ENCODE data around the gene TEX10. TPM values are rescaled to one million over a fixed set of nuclear protein-coding genes. Genes with fewer than 3 reads are reported as not detected.

The TEX10 gene
- polyA plus RNA-seq, 2 of the 4 experiments (the other 2 are of a cell fraction): 22.1 to 37.0 TPM

GRCh38 chr9:100292414-100292813, 60.3 kb downstream of the TEX10 start:
- ATAC-seq (no peak), DNase-seq (ENCODE audit: low read depth in 1 of 2, low spot score in 1 of 2) (no peak), FAIRE-seq (no peak)
- ChIA-PET CTCF (interaction anchor here (1.3 to 1.7 kb wide), 2 partner anchors 11 to 30 kb away, joined by 4 to 5 read pairs; no protein-coding TSS in a partner anchor), POLR2A (no interaction called here)
- TF ChIP-seq HMGXB4 (CRISPR knock-in tag; IDR thresholded peaks at IDR 0.05; ENCODE audit: borderline replicate concordance): no peak
- no peak for TF ChIP-seq NFE2L2 (conservative IDR thresholded peaks at IDR 0.05; ENCODE audit: low read length)
- TF ChIP-seq REST (IDR thresholded peaks at IDR 0.05): no peak
- TF ChIP-seq ATOH8 (CRISPR knock-in tag; IDR thresholded peaks at IDR 0.05; ENCODE audit: low read depth): no peak
- no peak for TF ChIP-seq CBX2 (IDR thresholded peaks at IDR 0.05; ENCODE audit: borderline replicate concordance, low read depth)
- no peak for TF ChIP-seq TP53 (CRISPR knock-in tag; IDR thresholded peaks at IDR 0.05)
- TF ChIP-seq PBX3 (IDR thresholded peaks at IDR 0.05): no peak
- no peak for TF ChIP-seq RNF2 (IDR thresholded peaks at IDR 0.05; ENCODE audit: borderline replicate concordance, low read depth)
- TF ChIP-seq RAD21 (conservative IDR thresholded peaks at IDR 0.05 in 1 of 2, IDR thresholded peaks at IDR 0.05 in 1 of 2): no peak
- TF ChIP-seq ESRRA (IDR thresholded peaks at IDR 0.05; ENCODE audit: borderline replicate concordance, low read length): no peak
- no peak for TF ChIP-seq ELK1 (IDR thresholded peaks at IDR 0.05; ENCODE audit: low read depth, low read length)
- no peak for TF ChIP-seq ZFP36 (IDR thresholded peaks at IDR 0.05; ENCODE audit: borderline replicate concordance, partially characterized antibody)
- no peak for TF ChIP-seq CBX8 (IDR thresholded peaks at IDR 0.05)
- no peak for TF ChIP-seq FOSL2 (IDR thresholded peaks at IDR 0.05)
- no peak for TF ChIP-seq FOSL2 (CRISPR knock-in tag; IDR thresholded peaks at IDR 0.05)
- WGBS (ENCODE audit: missing lambda C conversion rate): 97% methylated on average over 13 of the region's 13 CpGs
- Histone ChIP-seq H3K9me3 (0 out of 3 replicates have a peak, but pooled peaks cover 5% of the 10 kb centered on the region), H3K27ac (no peak overlapping the region), H3K4me2 (no peak overlapping the region), H3K4me3 (no peak overlapping the region), H3K4me1 (no peaks in the 10 kb centered on the region)

GRCh38 chr9:100290714-100291113, 62.0 kb downstream of the TEX10 start:
- H3K27ac ChIP-seq: no peak overlapping the region
- no peak overlapping the region for H3K4me2 ChIP-seq
- FAIRE-seq: no peak
- no peak for ATAC-seq
- ChIA-PET POLR2A (no interaction called here), CTCF (interaction anchor here (1.2 kb wide), 1 partner anchor 33 kb away, joined by 3 read pairs; no protein-coding TSS in a partner anchor)
- no peak overlapping the region for H3K4me3 ChIP-seq
- no peaks in the 10 kb centered on the region for H3K4me1 ChIP-seq
- no peak for DNase-seq (ENCODE audit: low read depth in 1 of 2, low spot score in 1 of 2)
- H3K9me3 ChIP-seq: peaks cover 14% of the 10 kb centered on the region
- WGBS (ENCODE audit: missing lambda C conversion rate): 87% methylated on average over 4 of the region's 4 CpGs
- no peak for TF ChIP-seq HMGXB4 (CRISPR knock-in tag; IDR thresholded peaks at IDR 0.05; ENCODE audit: borderline replicate concordance)
- TF ChIP-seq ZC3H11A (IDR thresholded peaks at IDR 0.05): no peak
- TF ChIP-seq RFX5 (IDR thresholded peaks at IDR 0.05): no peak
- no peak for TF ChIP-seq MAFK (IDR thresholded peaks at IDR 0.05; ENCODE audit: partially characterized antibody)
- no peak for TF ChIP-seq GATA3 (IDR thresholded peaks at IDR 0.05; ENCODE audit: borderline replicate concordance)
- TF ChIP-seq ELK1 (IDR thresholded peaks at IDR 0.05; ENCODE audit: low read depth, low read length): no peak
- TF ChIP-seq RAD21 (conservative IDR thresholded peaks at IDR 0.05 in 1 of 2, IDR thresholded peaks at IDR 0.05 in 1 of 2): no peak
- no peak for TF ChIP-seq ZNF302 (CRISPR knock-in tag; IDR thresholded peaks at IDR 0.05)
- no peak for TF ChIP-seq POLR2AphosphoS2 (conservative IDR thresholded peaks at IDR 0.05; ENCODE audit: low read length)
- TF ChIP-seq POLR2A (IDR thresholded peaks at IDR 0.05; ENCODE audit: low read length): no peak
- no peak for TF ChIP-seq NFE2L2 (conservative IDR thresholded peaks at IDR 0.05; ENCODE audit: low read length)
- no peak for TF ChIP-seq BCL3 (IDR thresholded peaks at IDR 0.05)
- TF ChIP-seq TFCP2L1 (CRISPR knock-in tag; IDR thresholded peaks at IDR 0.05): no peak
